ENCODE measurements around the gene DNAAF1.

DNAAF1 gene

DNA sequence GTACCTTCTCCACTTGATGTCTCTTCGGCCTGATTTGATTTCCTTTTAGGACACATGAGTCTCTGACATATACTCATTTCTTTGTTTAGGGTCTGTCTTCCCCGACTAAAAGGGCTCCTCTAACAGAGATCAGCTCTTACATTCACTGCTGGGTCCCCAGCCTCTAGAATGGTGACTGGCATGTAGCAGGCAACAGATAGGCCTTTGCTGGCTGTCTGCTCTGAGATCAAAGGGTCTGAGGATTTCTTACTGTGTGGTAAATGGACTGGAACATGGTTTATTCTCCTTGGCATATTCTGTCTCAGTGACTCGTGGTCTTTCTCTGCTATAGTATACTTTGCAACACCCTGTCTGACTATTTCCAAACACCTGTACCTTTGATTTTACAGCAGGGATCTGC, 16.7 kb downstream of the DNAAF1 start:
- H3K9me3 ChIP-seq (ENCODE audit: severe bottlenecking), result no peaks in the 10 kb centered on the region
- H3K36me3 ChIP-seq (ENCODE audit: low read depth), result no peaks in the 10 kb centered on the region
- DNase-seq (ENCODE audit: low spot score), result no peak
- no peak for ATAC-seq (ENCODE audit: low read depth)
- H3K4me1 ChIP-seq (ENCODE audit: insufficient read depth, poor library complexity, severe bottlenecking), result no peaks in the 10 kb centered on the region
- H3K27ac ChIP-seq (ENCODE audit: poor library complexity, severe bottlenecking), result no peak overlapping the region
- H3K4me3 ChIP-seq (ENCODE audit: severe bottlenecking), result no peak overlapping the region
- H3K27me3 ChIP-seq (ENCODE audit: insufficient read depth, poor library complexity, severe bottlenecking), result no peaks in the 10 kb centered on the region
- TF ChIP-seq CTCF (IDR thresholded peaks at IDR 0.05; ENCODE audit: poor library complexity, severe bottlenecking), result no peak

DNA sequence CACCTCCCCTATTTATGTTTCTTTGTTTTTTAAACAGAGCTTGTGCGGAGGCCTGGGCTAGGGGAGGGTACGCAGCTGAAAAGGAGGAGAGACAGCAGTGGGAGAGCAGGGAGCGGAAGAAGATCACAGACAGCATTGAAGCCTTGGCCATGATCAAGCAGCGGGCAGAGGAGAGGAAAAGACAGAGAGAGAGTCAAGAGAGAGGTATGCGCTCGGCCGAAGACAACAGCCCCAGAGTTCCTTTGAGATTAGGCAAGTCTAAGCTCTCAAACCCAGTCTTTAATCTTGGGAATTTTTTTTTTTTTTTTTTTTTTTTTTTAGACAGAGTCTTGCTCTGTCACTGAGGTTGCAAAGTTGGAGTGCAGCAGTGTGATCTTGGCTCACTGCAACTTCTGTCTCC, 20.6 kb downstream of the DNAAF1 start:
- no peaks in the 10 kb centered on the region for H3K27me3 ChIP-seq (ENCODE audit: insufficient read depth, poor library complexity, severe bottlenecking)
- no peak for DNase-seq (ENCODE audit: low spot score)

DNA sequence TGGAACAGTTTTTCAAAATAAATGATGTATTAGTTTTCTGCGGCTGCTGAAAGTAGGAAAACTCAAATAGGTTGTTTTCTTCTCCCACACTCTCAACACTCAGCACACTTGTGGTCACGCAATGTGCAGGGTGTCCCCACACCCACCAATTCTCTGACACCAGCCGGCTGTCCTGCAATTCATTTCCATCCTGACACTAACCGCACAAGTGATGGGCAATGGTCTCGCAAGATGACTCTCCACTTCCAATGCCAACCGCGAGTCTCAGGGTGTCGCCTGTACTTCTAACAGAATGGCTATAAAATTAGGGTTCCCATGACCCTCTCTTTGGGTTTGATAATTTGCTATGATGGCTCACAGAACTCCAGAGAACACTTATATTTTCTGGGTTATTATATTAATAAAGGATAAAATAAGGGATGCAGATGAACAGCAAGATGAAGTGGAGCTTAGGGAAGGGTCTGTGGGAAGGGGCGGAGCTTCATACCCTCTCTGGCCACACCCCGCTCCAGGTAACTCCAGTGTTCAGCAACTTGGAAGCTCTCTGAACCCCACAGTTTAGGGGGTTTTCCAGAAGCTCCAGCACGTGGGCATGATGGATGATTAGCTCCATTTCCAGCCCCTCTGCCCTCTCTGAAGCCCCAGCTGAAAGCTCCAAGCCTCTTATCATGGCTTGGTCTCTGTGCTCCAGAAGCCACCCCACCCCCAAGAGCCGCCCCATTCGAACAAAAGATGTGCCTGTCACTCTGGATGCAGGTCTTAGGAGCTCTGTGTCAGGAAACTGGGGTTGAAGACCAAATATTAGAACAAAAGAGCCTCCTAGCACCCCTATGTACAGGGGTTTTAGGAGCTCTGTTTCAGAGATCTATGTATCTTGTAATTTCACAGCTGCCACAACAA, 21.9 kb downstream of the DNAAF1 start:
- DNase-seq (ENCODE audit: low spot score), result no peak
- Histone ChIP-seq H3K9me3 (ENCODE audit: severe bottlenecking) (no peaks in the 10 kb centered on the region), H3K27me3 (ENCODE audit: insufficient read depth, poor library complexity, severe bottlenecking) (no peaks in the 10 kb centered on the region), H3K4me1 (ENCODE audit: insufficient read depth, poor library complexity, severe bottlenecking) (no peaks in the 10 kb centered on the region), H3K4me3 (ENCODE audit: severe bottlenecking) (no peak overlapping the region), H3K36me3 (ENCODE audit: low read depth) (no peaks in the 10 kb centered on the region), H3K27ac (ENCODE audit: poor library complexity, severe bottlenecking) (no peak overlapping the region)
- no peak for TF ChIP-seq CTCF (IDR thresholded peaks at IDR 0.05; ENCODE audit: poor library complexity, severe bottlenecking)
- ATAC-seq (ENCODE audit: low read depth), result no peak

More for the DNA sequence above, 20.6 kb downstream of the DNAAF1 start:
- no peak for ATAC-seq (ENCODE audit: low read depth)
- no peak overlapping the region for H3K4me3 ChIP-seq (ENCODE audit: severe bottlenecking)
- H3K4me1 ChIP-seq (ENCODE audit: insufficient read depth, poor library complexity, severe bottlenecking), result no peaks in the 10 kb centered on the region
- no peaks in the 10 kb centered on the region for H3K9me3 ChIP-seq (ENCODE audit: severe bottlenecking)
- H3K36me3 ChIP-seq (ENCODE audit: low read depth), result no peaks in the 10 kb centered on the region
- no peak for TF ChIP-seq CTCF (IDR thresholded peaks at IDR 0.05; ENCODE audit: poor library complexity, severe bottlenecking)
- H3K27ac ChIP-seq (ENCODE audit: poor library complexity, severe bottlenecking), result no peak overlapping the region

- Histone ChIP-seq H3K4me1 (ENCODE audit: insufficient read depth, poor library complexity, severe bottlenecking) (no peaks in the 10 kb centered on the region), H3K4me3 (ENCODE audit: severe bottlenecking) (no peak overlapping the region), H3K27ac (ENCODE audit: poor library complexity, severe bottlenecking) (no peak overlapping the region), H3K36me3 (ENCODE audit: low read depth) (no peaks in the 10 kb centered on the region), H3K27me3 (ENCODE audit: insufficient read depth, poor library complexity, severe bottlenecking) (no peaks in the 10 kb centered on the region), H3K9me3 (ENCODE audit: severe bottlenecking) (no peaks in the 10 kb centered on the region)
- ATAC-seq (ENCODE audit: low read depth) (no peak), DNase-seq (ENCODE audit: low spot score) (no peak)
- TF ChIP-seq CTCF (IDR thresholded peaks at IDR 0.05; ENCODE audit: poor library complexity, severe bottlenecking), result no peak
Measured at GRCh38 chr16:84169765-84170310, 24.7 kb downstream of the DNAAF1 start.

GRCh38 chr16:84174396-84174795, 29.3 kb downstream of the DNAAF1 start:
- peaks cover 16% of the 10 kb centered on the region for H3K4me1 ChIP-seq (ENCODE audit: insufficient read depth, poor library complexity, severe bottlenecking)
- no peak overlapping the region for H3K4me3 ChIP-seq (ENCODE audit: severe bottlenecking)
- no peaks in the 10 kb centered on the region for H3K27me3 ChIP-seq (ENCODE audit: insufficient read depth, poor library complexity, severe bottlenecking)
- DNase-seq (ENCODE audit: low spot score) (no peak), ATAC-seq (ENCODE audit: low read depth) (no peak)
- H3K9me3 ChIP-seq (ENCODE audit: severe bottlenecking), result no peaks in the 10 kb centered on the region
- H3K27ac ChIP-seq (ENCODE audit: poor library complexity, severe bottlenecking), result no peak overlapping the region
- H3K36me3 ChIP-seq (ENCODE audit: low read depth), result peaks cover 10% of the 10 kb centered on the region
- TF ChIP-seq CTCF (IDR thresholded peaks at IDR 0.05; ENCODE audit: poor library complexity, severe bottlenecking), result no peak

Data from RWPE2 (cell line).